Testis (tissue), 2 donors: ENCODE results near the gene NBEAL1.
"Not testable (repeated sequence)": the region's sequence is repeated elsewhere in the genome, so short reads cannot be mapped to it uniquely, and the experiment has no call there.

Source experiments
- CTCF ChIP-seq, 3 experiments: fragments of 450-650 bp in 2 of 3; fragments of 200-600 bp in 1 of 3; sonication (generic) in 1 of 3; IDR thresholded peaks; one replicate each; pipeline ENCODE4 v1.5.1; 2016 to 2019; ENCODE audit warnings: antibody characterized with exemption in 3 of 3, mild to moderate bottlenecking in 2 of 3, moderate library complexity in 1 of 3
- POLR2A ChIP-seq: fragments of 450-650 bp; IDR thresholded peaks from one replicate; pipeline ENCODE4 v1.6.1; 2017; ENCODE audit warnings: antibody characterized with exemption, mild to moderate bottlenecking, moderate library complexity

- not testable (repeated sequence) for TF ChIP-seq CTCF (IDR thresholded peaks at IDR 0.05); POLR2A
These were observed 24.5 kb downstream of the NBEAL1 start for GRCh38 chr2:203039211-203039610.
